A673 (cell line): ENCODE measurements around the gene SMYD3. TPM values are rescaled to one million over a fixed set of nuclear protein-coding genes. Genes with fewer than 3 reads are reported as not detected.

Experiments
- BruUV-seq: library from RNA; stranded (reverse); fragments of 400-500 nt; replicated peaks from 2 replicates; lab custom pipeline; 2021; lab: Mats Ljungman, UMichigan
- CTCF ChIA-PET: fragments of 300-600 bp; sonication (Branson Sonifier 250); formaldehyde crosslinking; loops from one replicate; lab custom pipeline; 2022; ENCODE audit warnings: antibody characterized with exemption; lab: Charles Lee
- POLR2A ChIA-PET: fragments of 300-600 bp; sonication (Branson Sonifier 250); formaldehyde crosslinking; loops from one replicate; lab custom pipeline; 2022; ENCODE audit warnings: antibody characterized with exemption; ENCODE audit not compliant: low non-redundant PET; lab: Charles Lee
- DNase-seq: peaks from one replicate; pipeline ENCODE4 v3.0.0-alpha.2; 2015; ENCODE audit warnings: low spot score
- H3K27ac ChIP-seq: fragments of 200-600 bp; sonication (generic); 2 replicates; pipeline ENCODE4 v1.5.1; 2016; ENCODE audit warnings: mixed run types, low read depth, mild to moderate bottlenecking, mixed read lengths, antibody characterized with exemption, low read length; ENCODE audit not compliant: poor library complexity, severe bottlenecking
- H3K27me3 ChIP-seq: fragments of 200-600 bp; sonication (generic); replicated peaks from 2 replicates; pipeline ENCODE4 v1.6.1; 2017; ENCODE audit warnings: mixed run types, low read depth, mild to moderate bottlenecking, mixed read lengths, antibody characterized with exemption, low read length; ENCODE audit not compliant: insufficient read depth, poor library complexity
- H3K36me3 ChIP-seq: fragments of 200-600 bp; sonication (generic); 2 replicates; pipeline ENCODE4 v1.6.1; 2016; ENCODE audit warnings: mixed run types, mild to moderate bottlenecking, mixed read lengths, antibody characterized with exemption, low read length; ENCODE audit not compliant: insufficient read depth, poor library complexity, severe bottlenecking
- H3K4me1 ChIP-seq: fragments of 200-600 bp; sonication (generic); 2 replicates; pipeline ENCODE4 v1.6.1; 2017; ENCODE audit warnings: mixed run types, mild to moderate bottlenecking, mixed read lengths, antibody characterized with exemption, low read length; ENCODE audit not compliant: insufficient read depth, poor library complexity, severe bottlenecking
- H3K4me3 ChIP-seq: fragments of 200-600 bp; sonication (generic); 2 replicates; pipeline ENCODE4 v1.5.1; 2016; ENCODE audit warnings: low read depth, mixed run types, mild to moderate bottlenecking, mixed read lengths, low read length; ENCODE audit not compliant: poor library complexity, severe bottlenecking
- H3K9me3 ChIP-seq: fragments of 200-600 bp; sonication (generic); 2 replicates; pipeline ENCODE4 v1.6.1; 2016; ENCODE audit warnings: mixed run types, low read depth, mild to moderate bottlenecking, mixed read lengths, antibody characterized with exemption, low read length; ENCODE audit not compliant: poor library complexity, severe bottlenecking
- EZH2 ChIP-seq: fragments of 200-600 bp; sonication (generic); IDR thresholded peaks from 2 replicates; pipeline ENCODE4 v1.6.1; 2017; ENCODE audit warnings: borderline replicate concordance, low read depth, mild to moderate bottlenecking, mixed read lengths, antibody characterized with exemption, low read length; ENCODE audit not compliant: poor library complexity, severe bottlenecking
- intact Hi-C: fragments of 100-400 bp; cut with micrococcal nuclease; formaldehyde crosslinking; loops from one replicate; pipeline ENCODE4 v1.10.0; 2022; ENCODE audit not compliant: unreplicated experiment
- total RNA-seq: library from RNA; stranded (reverse); gene quantifications from 2 replicates; pipeline ENCODE4 v1.2.3, GENCODE V29; 2021
- TF ChIP-seq, protein P1 (sequence below): fragments of 300-800, 200-600 bp; sonication (generic); conservative IDR thresholded peaks from 2 replicates; pipeline ENCODE4 v1.5.1; 2017; ENCODE audit warnings: low read depth, mild to moderate bottlenecking, antibody characterized with exemption, low read length, moderate library complexity, mixed read lengths

Gene SMYD3
- total RNA-seq, 1 experiment from 2014 or later = 29.0 TPM

DNA sequence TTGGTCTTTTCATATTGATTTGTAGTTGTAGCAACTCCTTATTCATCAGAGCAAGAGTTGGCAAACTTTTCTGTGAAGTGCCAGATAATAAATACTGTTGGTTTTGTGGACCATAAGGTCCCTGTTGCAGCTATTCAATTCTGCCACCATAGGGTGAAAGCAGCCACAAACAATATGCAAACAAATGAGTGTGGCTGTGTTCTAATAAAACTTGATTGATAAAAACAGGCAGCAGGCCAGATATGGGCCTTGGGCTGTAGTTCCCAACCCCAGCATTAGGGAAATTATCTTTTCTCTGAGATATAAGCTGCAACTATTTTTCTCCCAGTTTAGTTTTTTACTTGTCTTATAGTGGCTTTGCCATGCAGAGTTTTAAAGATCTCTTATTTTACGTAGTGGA, 469.2 kb downstream of the SMYD3 start:
- H3K36me3 ChIP-seq = no peaks in the 10 kb centered on the region
- no peak overlapping the region for H3K4me3 ChIP-seq
- TF ChIP-seq, protein P1, sequence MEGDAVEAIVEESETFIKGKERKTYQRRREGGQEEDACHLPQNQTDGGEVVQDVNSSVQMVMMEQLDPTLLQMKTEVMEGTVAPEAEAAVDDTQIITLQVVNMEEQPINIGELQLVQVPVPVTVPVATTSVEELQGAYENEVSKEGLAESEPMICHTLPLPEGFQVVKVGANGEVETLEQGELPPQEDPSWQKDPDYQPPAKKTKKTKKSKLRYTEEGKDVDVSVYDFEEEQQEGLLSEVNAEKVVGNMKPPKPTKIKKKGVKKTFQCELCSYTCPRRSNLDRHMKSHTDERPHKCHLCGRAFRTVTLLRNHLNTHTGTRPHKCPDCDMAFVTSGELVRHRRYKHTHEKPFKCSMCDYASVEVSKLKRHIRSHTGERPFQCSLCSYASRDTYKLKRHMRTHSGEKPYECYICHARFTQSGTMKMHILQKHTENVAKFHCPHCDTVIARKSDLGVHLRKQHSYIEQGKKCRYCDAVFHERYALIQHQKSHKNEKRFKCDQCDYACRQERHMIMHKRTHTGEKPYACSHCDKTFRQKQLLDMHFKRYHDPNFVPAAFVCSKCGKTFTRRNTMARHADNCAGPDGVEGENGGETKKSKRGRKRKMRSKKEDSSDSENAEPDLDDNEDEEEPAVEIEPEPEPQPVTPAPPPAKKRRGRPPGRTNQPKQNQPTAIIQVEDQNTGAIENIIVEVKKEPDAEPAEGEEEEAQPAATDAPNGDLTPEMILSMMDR = no peak
- no peak for TF ChIP-seq EZH2
- H3K9me3 ChIP-seq = no peaks in the 10 kb centered on the region
- CTCF ChIA-PET = no interaction called here
- no peak for DNase-seq
- intact Hi-C loops = no loop called here
- POLR2A ChIA-PET = no interaction called here
- no peaks in the 10 kb centered on the region for H3K4me1 ChIP-seq
- BruUV-seq = no TSS peak
- H3K27ac ChIP-seq = no peak overlapping the region
- no peaks in the 10 kb centered on the region for H3K27me3 ChIP-seq

DNA sequence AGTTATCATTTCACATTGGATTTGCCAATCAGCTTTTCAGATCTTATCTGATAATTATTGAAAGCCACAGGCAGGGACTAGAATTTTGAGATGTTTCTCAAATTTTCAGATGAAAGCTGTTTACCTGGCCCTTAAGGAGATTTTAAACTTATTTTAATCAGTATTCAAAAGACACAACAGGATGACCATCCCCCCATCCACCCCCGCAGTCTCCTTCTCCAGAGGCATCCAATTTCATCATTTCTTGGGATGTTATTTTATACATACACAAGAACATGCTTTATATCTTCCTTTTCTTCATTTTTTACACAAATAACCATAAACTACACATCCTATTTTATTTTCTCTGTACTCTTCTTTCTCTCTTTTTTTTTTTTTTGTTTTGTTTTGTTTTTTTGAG, 470.9 kb downstream of the SMYD3 start:
- Histone ChIP-seq H3K4me1 (no peaks in the 10 kb centered on the region), H3K27ac (no peak overlapping the region), H3K9me3 (no peaks in the 10 kb centered on the region), H3K4me3 (no peak overlapping the region), H3K36me3 (no peaks in the 10 kb centered on the region), H3K27me3 (no peaks in the 10 kb centered on the region)
- BruUV-seq = no TSS peak
- CTCF ChIA-PET = no interaction called here
- no peak for DNase-seq
- intact Hi-C loops = no loop called here
- POLR2A ChIA-PET = no interaction called here
- TF ChIP-seq, protein P1 = no peak
- no peak for TF ChIP-seq EZH2

DNA sequence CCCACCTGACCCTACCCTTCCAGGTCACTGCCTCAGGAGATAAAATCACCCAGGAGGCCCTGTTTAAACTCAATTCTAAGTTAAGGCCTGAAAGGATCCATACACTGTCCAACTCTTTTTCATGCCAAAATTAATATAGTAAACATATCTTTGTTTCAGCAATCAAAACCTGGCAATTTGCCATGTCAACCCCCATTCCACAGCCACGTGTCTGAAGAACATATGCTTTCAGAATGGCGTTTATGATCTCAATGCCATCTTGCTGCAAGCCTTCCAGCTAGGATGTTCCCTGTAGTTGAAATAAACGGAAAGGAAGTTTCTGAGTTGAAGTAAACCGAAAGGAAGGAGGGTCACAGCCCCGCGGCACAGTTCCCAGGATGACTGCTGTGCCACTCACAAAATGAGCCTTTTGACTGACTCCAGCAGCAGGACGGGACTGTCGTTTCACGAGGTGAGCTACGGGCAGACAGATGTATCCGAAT, 472.0 kb downstream of the SMYD3 start:
- BruUV-seq = no TSS peak
- TF ChIP-seq, protein P1 = no peak
- no peak for TF ChIP-seq EZH2

More for the DNA sequence above, 472.0 kb downstream of the SMYD3 start:
- H3K36me3 ChIP-seq = no peaks in the 10 kb centered on the region
- H3K27ac ChIP-seq = no peak overlapping the region
- POLR2A ChIA-PET = no interaction called here
- no peaks in the 10 kb centered on the region for H3K27me3 ChIP-seq
- intact Hi-C loops = no loop called here
- CTCF ChIA-PET = no interaction called here
- H3K9me3 ChIP-seq = no peaks in the 10 kb centered on the region
- no peaks in the 10 kb centered on the region for H3K4me1 ChIP-seq
- no peak for DNase-seq
- no peak overlapping the region for H3K4me3 ChIP-seq
